HG03565 (cell line): Measurements from ENCODE around the gene TRPM3.

Experiments used
- ATAC-seq: cut with Tn5 transposase; IDR thresholded peaks from one replicate; pipeline ENCODE4 v1.9.1; 2021; ENCODE audit warnings: mild to moderate bottlenecking, moderate library complexity; ENCODE audit not compliant: unreplicated experiment

Gene TRPM3

GRCh38 chr9:71098801-71099200 lies 22.6 kb downstream of the TRPM3 start:
- ATAC-seq: no peak

GRCh38 chr9:71097671-71098070 lies 23.8 kb downstream of the TRPM3 start:
- no peak for ATAC-seq

DNA sequence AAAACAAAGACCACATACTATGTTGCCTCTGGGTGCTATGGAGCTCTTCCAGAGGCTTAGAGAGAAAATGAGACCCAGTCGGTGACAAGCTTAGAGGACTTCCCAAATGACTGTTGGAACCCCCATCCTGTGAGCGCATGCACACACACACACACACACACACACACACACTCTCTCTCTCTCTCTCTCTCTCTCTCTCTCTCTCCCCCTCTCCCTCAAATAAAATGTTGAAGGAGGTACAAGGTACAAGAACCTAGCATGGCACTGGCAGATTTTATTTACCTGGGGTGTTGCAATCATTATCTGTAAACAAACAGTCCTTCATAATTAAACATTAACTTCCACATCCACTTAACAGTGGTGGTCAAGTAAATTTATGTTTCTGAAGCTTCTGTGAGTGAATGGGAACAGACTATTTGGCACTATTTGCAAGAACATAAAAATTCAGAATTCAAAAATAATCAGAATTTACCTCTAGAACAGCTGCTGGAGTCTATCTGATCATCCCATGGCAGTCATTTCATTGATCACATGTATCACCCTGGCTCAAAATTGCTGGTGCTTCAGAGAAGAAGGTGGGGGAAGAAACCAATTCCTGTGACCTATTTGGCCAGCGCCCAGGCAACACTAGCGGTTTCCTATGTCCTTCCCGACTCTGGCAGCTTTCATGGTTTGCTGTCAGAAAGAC lies 24.9 kb downstream of the TRPM3 start:
- ATAC-seq: no peak

GRCh38 chr9:71094708-71095251 lies 26.6 kb downstream of the TRPM3 start:
- no peak for ATAC-seq

DNA sequence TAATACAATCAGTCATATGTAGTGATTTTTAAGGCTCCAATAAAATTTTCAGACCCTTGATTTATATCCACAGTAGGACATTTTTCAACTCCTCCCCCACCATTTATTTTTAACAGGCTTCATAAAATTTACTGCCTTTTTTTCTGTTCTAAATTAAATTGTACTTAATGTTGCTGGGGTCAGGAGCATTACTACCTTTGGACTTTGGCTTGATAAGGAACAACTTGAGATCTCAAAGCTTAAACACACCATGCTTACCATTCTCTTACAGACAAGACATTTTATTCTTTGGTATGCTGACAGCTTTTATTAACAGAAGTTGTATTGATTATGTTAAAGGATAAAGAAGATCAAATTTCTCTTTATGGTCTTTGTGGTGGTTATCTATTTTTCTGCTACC lies 30.5 kb downstream of the TRPM3 start:
- ATAC-seq: no peak

DNA sequence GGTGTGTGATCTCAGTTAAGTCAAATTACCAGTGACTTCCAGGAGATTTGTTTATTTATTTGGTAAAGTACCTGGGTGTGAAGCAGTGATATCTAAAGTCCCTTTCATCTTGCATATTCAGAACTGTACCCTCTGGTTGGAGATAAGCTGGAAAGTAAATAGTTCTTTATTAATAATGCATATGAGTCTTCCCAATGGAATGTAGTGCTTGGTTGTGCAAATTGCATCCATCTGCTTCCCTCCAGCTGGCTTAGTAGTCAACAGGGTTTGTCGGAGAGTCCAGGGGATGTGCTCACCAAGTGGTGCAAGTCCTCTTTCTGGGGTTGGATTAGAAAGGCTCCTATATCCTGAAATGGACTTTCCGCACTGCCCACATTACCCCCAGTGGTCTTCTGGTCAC lies 42.0 kb downstream of the TRPM3 start:
- no peak for ATAC-seq

GRCh38 chr9:71076096-71076495 lies 45.3 kb downstream of the TRPM3 start:
- ATAC-seq: no peak

DNA sequence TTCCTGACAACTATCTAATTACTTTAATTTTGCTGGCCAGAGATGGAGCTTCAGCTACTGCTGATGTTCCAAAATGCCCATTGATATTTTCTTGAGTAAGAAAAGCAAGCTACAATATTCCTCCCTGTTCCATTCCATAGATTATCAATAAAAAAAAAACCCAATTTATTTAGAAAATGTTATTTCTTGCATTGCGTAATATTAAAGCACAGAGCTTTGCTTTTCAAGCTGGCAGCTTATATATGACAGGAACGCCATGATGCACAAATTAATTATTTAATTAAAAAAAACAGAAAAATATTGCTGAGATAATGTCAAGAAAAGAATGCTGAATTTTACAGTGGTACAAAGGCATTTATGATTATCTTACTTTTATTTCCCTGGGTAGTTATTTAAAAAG lies 47.9 kb downstream of the TRPM3 start:
- no peak for ATAC-seq

- no peak for ATAC-seq
Measured at GRCh38 chr9:71072587-71072986, 48.8 kb downstream of the TRPM3 start.

DNA sequence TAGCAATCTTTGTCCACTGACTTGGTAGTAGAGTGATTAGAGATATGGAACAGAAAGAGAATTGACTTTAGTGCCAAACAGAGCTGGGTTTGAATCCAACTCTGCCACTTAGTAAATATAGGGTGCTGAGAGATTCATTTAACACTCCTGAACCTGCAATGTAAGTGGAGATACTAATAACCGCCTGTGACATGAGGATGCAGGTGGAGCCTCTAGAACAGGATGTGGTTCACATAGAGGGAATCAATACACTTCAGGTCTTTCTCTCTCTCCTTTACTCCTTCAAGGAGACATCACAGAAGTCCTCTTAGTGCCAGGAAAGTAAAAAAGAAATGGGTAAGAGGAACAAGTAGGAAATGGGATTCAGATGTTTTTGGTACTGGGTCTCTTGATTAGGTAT lies 49.8 kb downstream of the TRPM3 start:
- ATAC-seq: no peak

- ATAC-seq: no peak
Measured at GRCh38 chr9:71058660-71059059, 62.8 kb downstream of the TRPM3 start.

GRCh38 chr9:71052287-71052686 lies 69.1 kb downstream of the TRPM3 start:
- no peak for ATAC-seq

DNA sequence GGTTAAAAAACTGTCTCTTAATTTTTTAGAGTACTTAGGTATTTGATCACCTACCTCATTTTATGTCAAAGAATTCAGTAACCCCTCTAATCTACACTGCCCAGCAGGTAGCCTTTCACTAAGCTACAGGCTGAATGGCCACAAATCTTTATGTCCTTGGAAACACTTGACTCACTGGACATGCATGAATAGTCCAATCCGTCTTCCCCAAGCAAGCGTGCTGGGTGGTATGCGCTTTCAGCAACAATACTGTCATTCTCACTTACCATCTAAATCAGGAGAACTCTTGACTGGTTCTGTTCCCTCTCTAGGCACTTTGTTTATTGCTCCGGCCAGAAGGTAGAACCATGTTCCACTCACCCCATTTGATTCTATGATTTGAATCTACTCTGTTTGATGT lies 73.1 kb downstream of the TRPM3 start:
- ATAC-seq: no peak

- ATAC-seq: no peak
Measured at GRCh38 chr9:71042448-71042990, 78.9 kb downstream of the TRPM3 start.

DNA sequence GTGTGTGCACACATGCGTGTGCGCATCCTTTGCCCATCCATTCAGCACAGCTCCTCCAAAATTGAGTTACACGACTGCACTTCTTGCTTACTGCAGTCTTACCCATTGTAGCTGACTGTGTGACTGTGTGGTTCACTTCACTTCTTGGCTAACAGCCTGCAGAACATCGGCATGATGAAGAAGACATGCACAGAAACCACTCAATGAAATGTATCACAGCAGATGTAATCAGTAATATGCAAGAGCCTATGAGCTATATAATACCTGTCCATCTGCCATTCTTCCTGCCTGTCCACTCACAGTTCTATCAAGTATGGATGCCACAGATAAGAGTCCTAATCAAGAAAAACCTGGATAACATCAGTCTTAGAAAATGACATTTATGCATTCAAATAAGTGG lies 83.9 kb downstream of the TRPM3 start:
- no peak for ATAC-seq

GRCh38 chr9:71036501-71036900 lies 84.9 kb downstream of the TRPM3 start:
- no peak for ATAC-seq

- no peak for ATAC-seq
Measured at GRCh38 chr9:71032779-71033178, 88.6 kb downstream of the TRPM3 start.

GRCh38 chr9:71025728-71026127 lies 95.7 kb downstream of the TRPM3 start:
- ATAC-seq: no peak

DNA sequence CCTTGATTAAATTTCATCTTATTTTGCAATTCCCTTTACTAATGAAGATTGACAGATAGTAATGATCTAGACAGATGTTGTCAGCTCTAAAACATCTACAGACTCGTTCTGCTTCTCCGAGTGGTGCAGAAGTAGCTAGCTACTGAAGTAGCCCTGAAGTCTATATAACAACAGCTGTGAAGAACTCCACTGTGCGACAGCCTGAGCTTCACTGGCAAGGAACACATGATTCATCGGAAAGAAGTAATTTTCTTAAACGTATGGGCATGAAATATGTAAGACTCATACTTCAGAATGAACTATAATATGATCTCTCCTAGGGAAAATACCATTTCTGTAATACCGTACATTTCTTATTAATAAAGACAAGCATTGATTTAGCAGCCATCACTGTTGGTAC lies 96.2 kb downstream of the TRPM3 start:
- ATAC-seq: no peak

DNA sequence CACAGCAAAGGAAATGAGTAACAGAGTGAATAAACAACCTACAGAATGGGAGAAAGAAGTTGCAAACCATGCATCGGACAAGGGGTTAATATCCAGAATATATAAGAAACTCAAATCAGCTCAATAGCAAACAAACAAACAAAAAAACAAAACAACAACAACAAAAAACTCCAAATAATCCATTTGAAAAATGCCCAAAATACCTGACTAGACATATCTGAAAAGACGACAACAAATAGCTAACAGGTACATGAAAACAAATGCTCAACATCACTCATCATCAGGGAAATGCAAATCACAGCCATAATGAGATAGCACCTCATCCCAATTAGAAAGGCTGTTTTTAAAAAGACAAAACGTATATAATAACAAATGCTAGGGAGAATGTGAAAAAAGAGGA lies 111.2 kb downstream of the TRPM3 start:
- no peak for ATAC-seq

- ATAC-seq: no peak
Measured at GRCh38 chr9:71005456-71005855, 116.0 kb downstream of the TRPM3 start.

DNA sequence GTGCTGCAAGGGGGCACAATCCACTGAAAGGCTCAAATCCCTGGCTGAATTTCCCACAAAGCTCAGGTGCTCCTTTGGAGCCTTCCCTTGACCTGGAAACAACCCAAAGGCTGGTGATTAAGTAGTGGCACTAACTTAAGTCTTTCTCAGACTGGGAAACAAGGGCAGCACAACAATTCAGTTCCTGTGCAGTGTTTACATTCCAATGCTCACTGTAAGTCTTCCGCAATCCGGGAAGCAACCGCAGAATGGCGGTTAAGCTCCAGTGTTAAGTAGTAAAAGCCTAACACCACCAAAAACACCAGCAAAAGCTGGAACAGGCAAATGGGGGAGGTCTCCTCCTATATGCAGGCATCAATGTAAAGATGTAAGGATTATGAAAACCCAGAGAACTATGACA lies 117.2 kb downstream of the TRPM3 start:
- no peak for ATAC-seq

DNA sequence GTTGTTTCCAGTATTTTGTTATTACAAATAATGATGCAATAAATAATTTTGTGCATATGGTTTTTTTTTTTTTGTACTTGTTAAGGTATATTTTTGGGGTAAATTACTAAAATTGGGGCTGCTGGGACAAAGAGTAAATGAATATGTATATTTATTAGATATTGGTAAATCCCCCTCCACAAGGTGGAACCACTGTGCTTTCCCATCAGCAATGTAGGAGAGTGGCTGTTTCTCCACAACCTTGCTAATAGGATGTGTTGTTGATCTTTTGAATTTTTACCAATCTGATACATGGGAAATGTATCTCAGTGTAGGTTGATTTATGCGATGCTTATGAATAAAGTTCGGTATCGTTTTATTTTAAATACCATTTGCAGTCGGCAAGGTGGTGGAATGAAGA lies 118.1 kb downstream of the TRPM3 start:
- no peak for ATAC-seq
